ENCODE measurements around the gene ARMCX1.
A peak's percentile ranks its signal among the peaks of the same experiment; 100 is the strongest.
"Not testable (repeated sequence)": the region's sequence is repeated elsewhere in the genome, so short reads cannot be mapped to it uniquely, and the experiment has no call there.

ARMCX1 gene
- long read RNA-seq, donor 1, transcript ARMCX1-201 (4 exons, 2,141 nt), result major isoform, 19 of 55 reads
- long read RNA-seq, donor 1, partial matches to known transcripts, result 36 of 55 reads
- long read RNA-seq, donor 1, other reads (novel, unspliced or antisense), result 0 of 55 reads
- long read RNA-seq, donor 2, transcript ARMCX1-201 (4 exons, 2,141 nt), result major isoform, 6 of 6 reads
- long read RNA-seq, donor 2, partial matches to known transcripts, result 0 of 6 reads
- long read RNA-seq, donor 2, other reads (novel, unspliced or antisense), result 0 of 6 reads
- long read RNA-seq, donor 3, transcript ARMCX1-201 (4 exons, 2,141 nt), result major isoform, 7 of 7 reads
- long read RNA-seq, donor 3, partial matches to known transcripts, result 0 of 7 reads
- long read RNA-seq, donor 3, other reads (novel, unspliced or antisense), result 0 of 7 reads
- long read RNA-seq, donor 4, transcript ARMCX1-201 (4 exons, 2,141 nt), result major isoform, 8 of 13 reads
- long read RNA-seq, donor 4, partial matches to known transcripts, result 0 of 13 reads
- long read RNA-seq, donor 4, other reads (novel, unspliced or antisense), result 5 of 13 reads
- long read RNA-seq, donor 5, transcript ARMCX1-201 (4 exons, 2,141 nt), result major isoform, 9 of 9 reads
- long read RNA-seq, donor 5, partial matches to known transcripts, result 0 of 9 reads
- long read RNA-seq, donor 5, other reads (novel, unspliced or antisense), result 0 of 9 reads
- long read RNA-seq, donor 6, transcript ARMCX1-201 (4 exons, 2,141 nt), result major isoform, 11 of 17 reads
- long read RNA-seq, donor 6, partial matches to known transcripts, result 6 of 17 reads
- long read RNA-seq, donor 6, other reads (novel, unspliced or antisense), result 0 of 17 reads
- long read RNA-seq, donor 7, transcript ARMCX1-201 (4 exons, 2,141 nt), result major isoform, 14 of 39 reads
- long read RNA-seq, donor 7, partial matches to known transcripts, result 19 of 39 reads
- long read RNA-seq, donor 7, other reads (novel, unspliced or antisense), result 6 of 39 reads
- long read RNA-seq, donor 8, transcript ARMCX1-201 (4 exons, 2,141 nt), result major isoform, 9 of 43 reads
- long read RNA-seq, donor 8, partial matches to known transcripts, result 34 of 43 reads
- long read RNA-seq, donor 8, other reads (novel, unspliced or antisense), result 0 of 43 reads

GRCh38 chrX:101550362-101550750 lies at the start of gene ARMCX1:
Gene ARMCX1 (plus strand): TSS chrX:101550547. CDS start chrX:101552931, 2,384 bp downstream.
- peak; percentile 64 for DNase-seq

DNA sequence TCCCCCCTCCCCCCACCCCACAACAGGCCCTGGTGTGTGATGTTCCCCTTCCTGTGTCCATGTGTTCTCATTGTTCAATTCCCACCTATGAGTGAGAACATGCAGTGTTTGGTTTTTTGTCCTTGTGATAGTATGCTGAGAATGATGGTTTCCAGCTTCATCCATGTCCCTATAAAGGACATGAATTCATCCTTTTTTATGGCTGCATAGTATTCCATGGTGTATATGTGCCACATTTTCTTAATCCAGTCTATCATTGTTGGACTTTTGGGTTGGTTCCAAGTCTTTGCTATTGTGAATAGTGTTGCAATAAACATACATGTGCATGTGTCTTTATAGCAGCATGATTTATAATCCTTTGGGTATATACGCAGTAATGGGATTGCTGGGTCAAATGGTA lies 47.4 kb upstream of the ARMCX1 start:
- DNase-seq, result not testable (repeated sequence)

DNA sequence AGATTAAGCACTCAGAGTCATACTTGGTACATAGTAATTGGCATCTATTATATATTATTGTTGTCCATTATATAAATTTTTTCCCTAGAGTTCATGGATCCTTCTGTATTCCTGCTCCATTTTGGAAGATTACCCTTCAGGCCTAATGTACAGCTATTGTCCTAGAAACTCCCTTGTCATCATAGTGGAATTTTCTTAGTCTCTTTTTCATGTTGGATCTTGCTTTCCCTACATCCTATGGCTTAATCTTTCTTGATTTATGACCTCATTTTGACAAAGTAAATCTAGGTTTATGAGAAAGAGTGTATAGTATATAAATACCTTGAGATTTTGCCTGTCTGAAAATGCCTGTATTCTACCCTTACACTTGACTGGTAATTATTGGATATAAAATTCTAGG lies 43.0 kb upstream of the ARMCX1 start:
- DNase-seq, result no peak

GRCh38 chrX:101507986-101508385 lies 42.4 kb upstream of the ARMCX1 start:
- no peak for DNase-seq

- DNase-seq, result no peak
These were observed 19.4 kb upstream of the ARMCX1 start for GRCh38 chrX:101530944-101531343.

DNA sequence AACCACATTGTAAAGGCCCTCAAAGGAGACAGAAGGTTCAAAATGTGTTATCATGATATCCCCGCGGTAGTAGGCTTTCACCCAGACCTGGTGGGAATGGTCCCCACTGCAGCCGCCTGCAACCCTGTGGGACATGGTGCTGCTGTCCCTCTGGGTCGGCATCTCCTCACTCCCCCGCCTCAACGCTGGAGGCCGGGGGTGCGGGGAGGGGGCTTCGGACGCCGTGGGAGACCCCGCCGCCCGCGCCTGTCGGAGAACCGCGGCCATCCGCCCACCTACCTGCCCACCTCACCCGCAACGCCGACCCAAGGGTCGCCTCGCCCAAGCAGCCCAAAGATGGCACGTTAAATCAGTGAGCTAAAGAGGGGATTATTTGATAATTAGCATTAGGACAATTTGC lies 11.2 kb upstream of the ARMCX1 start:
- no peak for DNase-seq

DNA sequence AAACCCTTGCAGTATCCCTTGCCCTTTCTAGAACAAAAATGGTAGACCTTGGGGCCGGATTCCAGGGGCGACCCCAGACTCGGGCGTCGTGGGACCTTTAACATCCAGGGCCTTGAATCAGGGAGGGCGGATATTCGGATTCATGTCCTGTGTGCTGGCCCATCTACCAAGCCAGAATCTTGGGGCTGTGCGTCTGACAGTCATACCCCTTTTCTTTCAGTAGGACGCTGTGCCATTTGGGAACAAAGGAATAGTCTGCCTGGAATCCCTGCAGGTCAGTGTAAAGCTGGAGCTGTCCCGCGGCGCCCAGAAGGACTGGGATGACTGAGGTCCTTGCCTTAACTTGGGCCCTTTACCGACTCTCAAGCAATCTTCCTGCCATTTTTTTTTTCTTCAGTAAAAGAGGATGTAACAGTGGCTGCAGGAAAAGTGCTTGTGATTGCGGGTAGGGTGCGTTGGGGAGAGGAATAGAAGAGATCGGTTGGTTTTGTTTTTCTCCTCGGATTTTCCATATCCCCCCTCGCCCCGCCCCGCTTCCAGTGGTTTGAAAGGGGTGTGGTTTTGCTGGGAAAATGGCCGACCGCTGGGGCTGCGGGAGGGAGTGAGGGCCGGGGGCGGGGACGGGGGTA lies 518 bp downstream of the ARMCX1 start:
- peak; percentile 66 for DNase-seq

DNA sequence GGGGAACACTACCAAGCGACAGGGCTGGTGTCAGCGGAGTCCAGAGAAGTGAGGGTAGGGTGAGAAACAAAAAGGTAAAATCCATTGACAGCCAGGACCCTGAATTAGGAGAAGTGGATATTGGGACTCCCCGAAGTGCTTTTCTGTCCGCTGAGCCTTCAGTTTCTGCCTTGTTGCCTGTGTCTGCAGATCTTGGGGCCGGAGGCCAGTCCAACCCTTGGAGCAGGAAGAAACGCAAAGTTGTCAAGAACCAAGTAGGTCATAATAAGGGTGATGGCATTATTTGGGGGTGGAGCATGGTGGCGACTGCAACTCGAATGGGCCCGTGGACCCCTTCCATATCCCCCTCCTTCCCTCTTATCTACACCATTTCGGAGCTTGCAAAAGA lies 1.0 kb downstream of the ARMCX1 start:
- DNase-seq, result peak; percentile 61

- no peak for DNase-seq
These were observed 2.4 kb downstream of the ARMCX1 start for GRCh38 chrX:101552714-101553113.

DNA sequence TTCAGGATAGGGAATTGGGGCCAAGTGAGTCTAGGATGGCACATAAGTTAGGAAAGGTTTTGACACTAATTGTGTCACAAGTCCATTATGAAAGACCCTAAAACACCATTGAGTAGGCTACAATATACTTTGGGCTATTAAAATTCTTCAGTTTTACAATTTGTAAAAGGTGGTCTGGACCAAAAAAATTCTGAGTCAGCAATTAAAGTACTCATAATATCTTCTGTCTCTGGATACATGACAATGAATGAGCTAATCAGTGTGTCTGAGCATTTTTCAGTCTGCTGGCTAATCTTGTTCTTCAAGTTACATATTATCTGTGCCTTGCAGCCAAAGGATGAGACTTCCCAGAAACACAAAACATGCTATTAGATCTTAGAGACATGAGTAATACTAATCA lies 14.3 kb downstream of the ARMCX1 start:
- no peak for DNase-seq

DNA sequence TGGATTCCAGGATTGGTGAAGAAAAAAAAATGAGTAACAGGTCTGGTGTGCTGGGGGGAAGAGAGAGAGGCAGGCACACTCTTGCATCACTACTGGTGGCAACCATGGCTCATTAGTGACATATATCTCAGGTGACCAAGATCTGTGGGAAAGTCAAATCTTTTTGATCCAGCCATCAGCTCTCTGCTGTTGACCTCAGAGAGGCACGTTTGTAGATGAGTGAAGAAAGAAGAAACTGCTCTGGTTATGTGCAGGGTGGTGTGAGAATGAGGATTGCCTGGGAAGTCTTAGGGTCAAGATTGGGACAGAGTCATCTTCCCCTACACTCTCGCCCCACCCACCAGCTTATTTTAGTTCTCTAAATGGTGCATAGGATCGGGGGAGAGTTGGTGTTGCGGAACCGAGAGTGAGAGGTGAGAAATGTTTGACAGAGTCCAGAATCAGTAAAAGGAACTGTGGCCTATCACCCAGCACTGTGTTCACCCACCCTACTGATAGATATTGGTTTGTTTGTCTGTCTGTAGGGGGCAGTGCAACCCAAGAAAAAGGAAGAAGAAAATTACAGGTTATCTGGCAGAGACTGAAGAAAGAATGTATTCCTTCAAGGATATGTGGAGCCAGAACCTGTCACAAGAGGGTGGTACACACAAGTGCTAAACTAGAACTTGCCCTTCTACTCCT lies 45.5 kb downstream of the ARMCX1 start:
- DNase-seq, result no peak

DNA sequence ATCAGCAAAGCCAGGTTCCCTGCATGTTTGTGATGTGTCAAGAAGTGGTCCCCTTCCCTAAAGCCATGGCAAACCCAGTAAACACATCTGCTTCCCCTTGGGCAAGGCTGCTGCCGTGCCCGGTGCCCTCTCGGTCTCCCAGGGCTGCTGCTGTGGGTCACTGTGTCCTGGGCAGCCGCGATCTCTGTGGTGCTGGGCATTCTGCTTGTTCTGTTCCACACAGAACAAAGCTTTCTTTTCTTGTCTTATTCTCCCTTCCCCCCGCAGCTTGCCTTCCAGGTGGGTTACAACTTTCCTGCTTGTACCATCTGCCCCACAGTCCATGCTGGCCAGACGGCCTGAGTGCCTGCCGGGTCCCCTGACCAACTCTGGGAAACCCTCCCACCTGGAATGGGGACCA lies 49.2 kb downstream of the ARMCX1 start:
- not testable (repeated sequence) for DNase-seq

- no peak for DNase-seq
These were observed 51.7 kb downstream of the ARMCX1 start for GRCh38 chrX:101602077-101602476.
